Esophagus muscularis mucosa (tissue), 4 donors: Measurements from ENCODE around the gene ANXA2. TPM values are rescaled to one million over a fixed set of nuclear protein-coding genes. Genes with fewer than 3 reads are reported as not detected.
A peak's percentile ranks its signal among the peaks of the same experiment; 100 is the strongest.

Experiments used
- DNase-seq: peaks from one replicate; pipeline ENCODE4 v3.0.0-alpha.2; 2017; ENCODE audit errors: extremely low spot score
- H3K27ac ChIP-seq, 4 donors: fragments of 200-600 bp; sonication (generic); replicated peaks in 1 of 4; 1 replicate in 3 of 4; 2 replicates in 1 of 4; pipeline ENCODE4 v1.5.1; 2016 to 2019; ENCODE audit warnings: mild to moderate bottlenecking in 1 of 4
- H3K27me3 ChIP-seq, 4 donors: fragments of 200-600 bp; sonication (generic); one replicate each; pipeline versions ENCODE4 v1.5.1 to v1.6.0; 2016 to 2019
- H3K36me3 ChIP-seq, 4 donors: fragments of 200-600 bp; sonication (generic); one replicate each; pipeline ENCODE4 v1.5.1; 2016 to 2019
- H3K4me1 ChIP-seq, 4 donors: fragments of 200-600 bp; sonication (generic); one replicate each; pipeline ENCODE4 v1.5.1; 2016 to 2019
- H3K4me3 ChIP-seq, 4 donors: fragments of 200-600 bp; sonication (generic); 1 replicate in 2 of 4; 2 replicates in 2 of 4; pipeline ENCODE4 v1.5.1; 2016 to 2019; ENCODE audit warnings: mild to moderate bottlenecking in 4 of 4, moderate library complexity in 1 of 4
- H3K9me3 ChIP-seq, 4 donors: fragments of 200-600 bp; sonication (generic); 1 replicate in 3 of 4; 2 replicates in 1 of 4; pipeline ENCODE4 v1.5.1; 2016 to 2019
- CTCF ChIP-seq, 3 experiments: fragments of 200-600 bp in 2 of 3; fragments of 450-650 bp in 1 of 3; sonication (generic) in 2 of 3; IDR thresholded peaks; one replicate each; pipeline ENCODE4 v1.5.1; 2017 to 2019; ENCODE audit warnings: antibody characterized with exemption in 3 of 3, mild to moderate bottlenecking in 2 of 3, moderate library complexity in 1 of 3
- EP300 ChIP-seq: sonication (generic); formaldehyde crosslinking; IDR thresholded peaks from one replicate; pipeline ENCODE4 v1.6.1; 2017; ENCODE audit warnings: antibody characterized with exemption
- POLR2A ChIP-seq: fragments of 450-650 bp; IDR thresholded peaks from one replicate; pipeline ENCODE4 v1.6.1; 2017; ENCODE audit warnings: antibody characterized with exemption, moderate library complexity, mild to moderate bottlenecking, low read depth
- POLR2AphosphoS5 ChIP-seq, 2 donors: sonication (generic); formaldehyde crosslinking; IDR thresholded peaks; one replicate each; pipeline ENCODE4 v1.6.1; 2017; ENCODE audit warnings: antibody characterized with exemption in 2 of 2
- WGBS: methylation state at CpG from one replicate; pipeline ENCODE4 v1.1.5; 2018; 5-methylcytosine and 5-hydroxymethylcytosine counted together
- intact Hi-C: fragments of 100-400 bp; cut with DNase I; formaldehyde crosslinking; loops from one replicate; pipeline ENCODE4 v1.15.1; 2023
- total RNA-seq, 4 donors: library from RNA; depleted of rRNA; stranded (reverse); fragments of >200 nt; gene quantifications; one replicate each; pipeline versions ENCODE4 v1.1.0 to v1.2.1, GENCODE V29; 2016

The ANXA2 gene
- total RNA-seq, 4 donors from 2014 or later: 333 to 606 (median 406) TPM

DNA sequence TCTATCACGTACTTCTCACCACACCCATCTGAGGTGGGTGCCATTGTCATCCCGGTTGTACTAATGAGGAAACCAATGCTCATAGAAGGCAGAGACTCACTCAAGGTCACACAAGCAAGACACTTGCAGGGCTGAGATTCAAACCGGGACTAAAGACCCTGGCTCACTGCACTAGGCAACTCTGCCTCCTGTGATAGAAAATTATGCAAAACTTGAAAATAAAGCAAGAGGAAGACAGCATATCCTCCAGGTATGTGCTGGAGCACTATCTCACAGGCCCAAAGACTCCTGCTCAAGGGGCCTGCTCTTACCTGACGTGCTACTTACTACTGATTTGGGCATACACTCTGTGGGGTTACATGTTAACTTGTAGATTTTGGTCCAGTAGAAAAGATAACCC lies 25.6 kb downstream of the ANXA2 start:
- intact Hi-C loops: no loop called here
- WGBS: 92% methylated on average over 4 of the region's 4 CpGs
- Histone ChIP-seq H3K4me1 (peaks cover 71 to 85% (median 77%) of the 10 kb centered on the region in 4 donors), H3K27ac (peak overlapping the region; percentile 76 to 82 (median 80)), H3K36me3 (peaks cover 0 to 40% (median 7%) of the 10 kb centered on the region in 4 donors), H3K9me3 (no peaks in the 10 kb centered on the region), H3K4me3 (no peak overlapping the region), H3K27me3 (no peaks in the 10 kb centered on the region)
- no peak for TF ChIP-seq EP300
- TF ChIP-seq POLR2AphosphoS5 (IDR thresholded peaks at IDR 0.05): no peak
- no peak for TF ChIP-seq POLR2A
- TF ChIP-seq CTCF (IDR thresholded peaks at IDR 0.05): no peak
- DNase-seq: no peak

DNA sequence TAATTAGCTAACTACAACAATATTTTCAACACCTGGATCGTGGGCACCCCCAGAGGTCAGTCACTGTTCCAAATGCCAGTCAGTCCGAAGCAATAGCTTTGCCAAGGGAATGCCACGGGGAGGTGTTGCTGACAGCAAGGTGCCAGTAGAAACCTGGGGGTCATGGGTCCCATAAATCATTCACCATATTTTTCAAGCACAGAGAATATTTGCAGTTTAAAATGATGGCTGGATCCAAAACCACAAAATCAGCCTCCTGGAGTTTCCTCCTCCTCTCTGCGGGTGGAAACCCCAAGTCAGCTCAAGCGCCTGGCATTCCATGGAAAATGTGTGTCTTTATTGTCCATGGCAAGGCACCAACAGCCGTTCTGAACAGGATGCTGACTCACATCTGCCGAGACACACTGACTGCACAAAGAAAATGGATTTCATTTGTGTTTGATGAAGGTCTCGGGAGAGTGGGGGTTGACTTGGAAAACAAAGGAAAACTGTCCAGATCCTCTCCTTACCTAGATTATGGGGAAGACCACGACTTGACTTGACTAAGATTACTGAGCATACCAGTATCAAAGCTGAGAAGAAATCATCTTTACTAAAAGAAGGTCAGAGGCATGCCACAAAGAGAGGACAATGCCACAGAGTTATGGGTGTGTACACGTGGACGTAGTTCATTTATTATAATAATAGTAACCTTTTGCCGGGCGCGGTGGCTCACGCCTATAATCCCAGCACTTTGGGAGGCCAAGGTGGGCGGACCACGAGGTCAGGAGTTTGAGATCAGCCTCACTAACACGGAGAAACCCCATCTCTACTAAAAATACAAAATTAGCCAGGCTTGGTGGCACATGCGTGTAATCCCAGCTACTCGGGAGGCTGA lies 26.4 kb downstream of the ANXA2 start:
- intact Hi-C loops: no loop called here
- Histone ChIP-seq H3K9me3 (no peaks in the 10 kb centered on the region), H3K36me3 (peaks cover 0 to 32% (median 5%) of the 10 kb centered on the region in 4 donors), H3K27me3 (no peaks in the 10 kb centered on the region), H3K4me3 (peak overlapping the region in 1 of 4 donors; percentile 19), H3K4me1 (peaks cover 67 to 77% (median 72%) of the 10 kb centered on the region in 4 donors), H3K27ac (peak overlapping the region; percentile 76 to 82 (median 80))
- 43% methylated on average over 20 of the region's 20 CpGs for WGBS
- no peak for DNase-seq
- no peak for TF ChIP-seq EP300
- TF ChIP-seq POLR2AphosphoS5 (IDR thresholded peaks at IDR 0.05): peak; percentile 88 to 93

DNA sequence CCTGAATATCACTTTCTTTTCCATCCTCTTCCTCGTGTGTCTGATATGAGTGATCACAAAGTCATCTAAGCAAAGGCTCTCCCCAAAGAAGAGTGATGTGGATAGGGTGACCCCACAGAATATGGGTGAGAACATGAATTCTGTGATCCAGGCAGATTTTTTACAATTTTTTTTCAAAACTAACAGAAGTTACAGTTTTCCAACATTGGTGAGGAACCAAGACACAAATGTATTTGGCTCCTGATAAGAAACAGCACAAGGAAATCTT lies 27.0 kb downstream of the ANXA2 start:
- Histone ChIP-seq H3K4me3 (no peak overlapping the region), H3K27me3 (no peaks in the 10 kb centered on the region), H3K9me3 (no peaks in the 10 kb centered on the region), H3K27ac (peak overlapping the region; percentile 76 to 82 (median 80)), H3K4me1 (peaks cover 62 to 71% (median 66%) of the 10 kb centered on the region in 4 donors), H3K36me3 (peaks cover 0 to 26% (median 2%) of the 10 kb centered on the region in 4 donors)
- intact Hi-C loops: no loop called here
- DNase-seq: no peak
- TF ChIP-seq EP300 (no peak), CTCF (IDR thresholded peaks at IDR 0.05) (no peak), POLR2A (no peak), POLR2AphosphoS5 (IDR thresholded peaks at IDR 0.05) (no peak)
- WGBS: 57% methylated on average over 1 of the region's 1 CpG

DNA sequence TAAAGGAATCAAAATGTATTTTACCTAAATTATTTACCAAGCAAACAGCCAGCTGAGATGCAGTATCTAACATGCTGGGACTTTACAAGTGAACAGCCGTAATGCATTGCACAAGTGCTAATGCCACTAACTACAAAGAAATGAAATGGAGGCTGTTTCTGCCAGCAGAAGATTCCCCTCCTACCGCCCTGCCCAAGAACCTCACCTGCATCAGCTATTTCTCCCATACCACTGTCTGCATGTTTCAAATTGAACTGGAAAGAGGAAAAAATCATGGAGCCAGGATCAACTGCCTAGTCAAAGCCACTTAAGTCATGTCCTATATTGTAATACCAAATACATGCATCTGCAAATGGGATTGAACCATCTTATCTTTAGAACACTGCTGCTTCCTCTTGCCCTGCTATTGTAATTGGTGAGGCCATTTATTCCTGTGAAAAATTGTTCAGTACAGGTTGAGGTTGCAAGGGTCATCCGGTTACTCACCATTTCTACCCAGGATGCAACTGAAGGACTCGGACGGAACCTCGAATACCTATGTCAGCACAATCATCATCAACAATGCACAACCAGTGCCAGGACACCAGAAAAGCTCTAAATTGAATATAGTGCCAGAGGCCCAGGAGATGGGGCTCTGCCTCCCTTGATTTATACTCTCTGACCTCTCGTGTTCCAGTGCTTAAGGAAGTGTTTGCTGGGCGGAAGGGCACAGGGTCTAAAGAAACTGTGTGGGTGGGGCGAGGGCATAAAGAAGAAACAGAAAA lies 27.5 kb downstream of the ANXA2 start:
- no peak overlapping the region for H3K4me3 ChIP-seq
- peaks cover 56 to 66% (median 61%) of the 10 kb centered on the region in 4 donors for H3K4me1 ChIP-seq
- intact Hi-C loops: no loop called here
- 83% methylated on average over 7 of the region's 9 CpGs for WGBS
- peaks cover 0 to 22% (median 2%) of the 10 kb centered on the region in 4 donors for H3K36me3 ChIP-seq
- peak overlapping the region; percentile 76 to 82 (median 80) for H3K27ac ChIP-seq
- no peak for TF ChIP-seq EP300
- no peak for TF ChIP-seq CTCF (IDR thresholded peaks at IDR 0.05)
- TF ChIP-seq POLR2AphosphoS5 (IDR thresholded peaks at IDR 0.05): peak; percentile 50 to 64
- no peaks in the 10 kb centered on the region for H3K9me3 ChIP-seq
- no peaks in the 10 kb centered on the region for H3K27me3 ChIP-seq
- DNase-seq: no peak

DNA sequence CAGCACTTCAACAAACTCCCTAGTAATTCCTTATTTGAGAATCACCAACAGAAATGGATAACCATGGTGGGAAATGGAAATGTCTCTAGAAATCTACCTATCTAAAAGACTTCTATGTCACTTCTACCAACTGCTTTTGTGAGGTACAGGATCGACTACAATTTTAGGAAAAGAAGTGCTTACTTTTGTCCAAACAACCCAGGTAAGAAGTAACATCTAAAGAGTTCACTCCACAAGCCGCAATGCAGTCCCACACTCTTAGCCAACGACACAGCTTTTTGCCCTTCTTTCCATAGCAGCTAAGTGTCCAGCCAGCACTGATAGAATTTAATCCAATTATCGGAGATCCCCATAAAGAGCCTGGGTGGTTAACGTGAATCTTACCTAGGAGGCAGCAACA lies 28.1 kb downstream of the ANXA2 start:
- intact Hi-C loops: no loop called here
- peaks cover 50 to 61% (median 55%) of the 10 kb centered on the region in 4 donors for H3K4me1 ChIP-seq
- no peak for DNase-seq
- WGBS: 94% methylated on average over 5 of the region's 5 CpGs
- peak overlapping the region; percentile 12 to 79 (median 47) for H3K27ac ChIP-seq
- H3K36me3 ChIP-seq: peaks cover 0 to 17% (median 2%) of the 10 kb centered on the region in 4 donors
- H3K27me3 ChIP-seq: no peaks in the 10 kb centered on the region
- no peak overlapping the region for H3K4me3 ChIP-seq
- TF ChIP-seq POLR2AphosphoS5 (IDR thresholded peaks at IDR 0.05) (no peak), CTCF (IDR thresholded peaks at IDR 0.05) (no peak), EP300 (no peak)
- no peaks in the 10 kb centered on the region for H3K9me3 ChIP-seq
